GM18526 (cell line): ENCODE measurements around the gene IPCEF1.

Source experiments
- POLR2A ChIP-seq: IDR thresholded peaks from 3 replicates; pipeline ENCODE4 v1.6.1; 2011; ENCODE audit not compliant: insufficient read length; ENCODE audit errors: extremely low read depth

Gene IPCEF1, protein sequence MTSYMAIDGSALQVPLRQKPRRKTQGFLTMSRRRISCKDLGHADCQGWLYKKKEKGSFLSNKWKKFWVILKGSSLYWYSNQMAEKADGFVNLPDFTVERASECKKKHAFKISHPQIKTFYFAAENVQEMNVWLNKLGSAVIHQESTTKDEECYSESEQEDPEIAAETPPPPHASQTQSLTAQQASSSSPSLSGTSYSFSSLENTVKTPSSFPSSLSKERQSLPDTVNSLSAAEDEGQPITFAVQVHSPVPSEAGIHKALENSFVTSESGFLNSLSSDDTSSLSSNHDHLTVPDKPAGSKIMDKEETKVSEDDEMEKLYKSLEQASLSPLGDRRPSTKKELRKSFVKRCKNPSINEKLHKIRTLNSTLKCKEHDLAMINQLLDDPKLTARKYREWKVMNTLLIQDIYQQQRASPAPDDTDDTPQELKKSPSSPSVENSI

DNA sequence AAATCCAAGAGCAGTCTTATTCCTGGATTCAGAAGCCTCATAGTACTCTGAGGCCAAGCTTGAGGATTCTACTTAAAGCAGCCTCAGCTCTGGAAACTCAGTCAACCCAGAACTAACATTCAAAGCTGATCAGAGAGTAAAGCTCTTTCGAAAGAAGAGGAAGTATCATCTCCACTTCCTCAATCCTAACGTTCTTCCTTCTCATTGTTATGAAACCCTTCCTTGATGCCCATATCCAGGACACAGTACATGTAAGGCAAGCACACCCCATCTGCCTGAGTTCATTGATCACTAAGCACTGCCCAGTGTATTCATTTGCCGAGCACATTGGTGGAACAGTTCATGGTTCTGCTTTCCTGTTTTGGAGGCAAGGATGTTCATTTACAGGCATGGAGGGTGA lies at the start of gene IPCEF1:
Gene IPCEF1 (minus strand): TSS at position 114 of the 400 bp plus-strand sequence. CDS start 90,856 bp downstream, outside the sequence.
- TF ChIP-seq POLR2A = no peak

DNA sequence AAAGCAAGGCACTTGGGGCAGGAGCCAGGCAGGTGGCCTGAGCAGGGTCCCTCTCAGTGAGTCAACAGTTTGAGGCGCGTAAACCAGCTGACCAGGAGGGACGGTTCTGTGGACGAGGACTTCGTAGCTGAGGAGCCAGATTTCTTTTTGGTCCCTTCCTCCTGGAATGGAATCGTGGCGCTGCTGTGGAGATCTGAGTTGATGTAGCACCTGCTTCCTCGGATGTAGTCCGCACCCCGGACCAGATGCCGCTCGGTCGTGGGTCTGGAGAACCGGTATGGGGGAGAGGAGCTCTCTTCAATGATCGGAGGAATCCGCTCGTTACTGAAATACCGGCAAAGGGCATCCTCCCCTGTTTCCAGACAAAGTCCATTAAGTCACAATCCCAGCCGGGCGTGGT lies 49.7 kb upstream of the IPCEF1 start:
- TF ChIP-seq POLR2A = no peak

DNA sequence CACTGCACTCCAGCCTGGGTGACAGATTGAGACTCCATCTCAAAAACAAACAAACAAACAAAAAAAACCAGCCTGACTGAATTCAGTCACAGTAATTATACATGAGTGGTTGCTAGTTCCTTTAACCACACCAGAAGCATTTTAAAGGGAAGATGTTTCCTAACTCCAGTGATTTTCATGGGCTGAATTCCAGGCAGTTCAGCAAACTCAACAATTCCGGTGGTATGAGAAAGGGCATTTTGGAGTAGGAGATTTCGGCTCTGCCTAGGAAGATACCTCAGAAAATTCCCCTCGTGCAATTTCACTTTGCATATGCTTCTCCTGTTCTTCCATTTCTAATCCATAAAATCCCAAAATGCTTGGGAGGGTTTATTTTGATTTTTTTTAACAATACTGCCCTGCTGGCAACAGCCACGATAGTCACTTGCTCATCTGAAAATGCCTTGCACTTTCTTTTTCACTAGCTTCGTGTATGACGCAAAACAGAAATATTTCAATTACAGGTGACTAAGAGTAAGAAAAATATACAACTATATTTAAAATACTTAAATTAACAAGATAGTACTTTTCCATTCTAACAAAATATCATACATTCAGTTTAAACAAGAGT lies 48.3 kb upstream of the IPCEF1 start:
- TF ChIP-seq POLR2A = no peak

DNA sequence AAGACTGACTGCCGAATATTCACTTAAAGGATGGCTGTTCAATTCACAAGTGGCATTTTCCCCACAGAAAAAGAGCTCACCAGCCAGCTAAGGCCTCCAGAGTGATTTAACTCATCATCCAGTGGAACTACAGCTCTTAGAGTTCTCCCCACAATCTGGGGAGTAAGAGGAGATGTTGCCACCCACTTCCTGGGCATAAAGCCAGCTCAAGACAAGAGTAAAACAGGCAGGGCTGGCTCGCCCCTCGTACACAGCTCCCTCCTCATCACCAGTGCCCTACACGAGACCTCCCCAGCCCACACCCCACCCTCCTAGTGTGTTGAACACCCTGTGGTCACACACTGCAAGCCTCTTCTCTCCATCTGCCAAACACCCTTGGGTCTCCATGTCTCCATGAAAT lies 47.2 kb upstream of the IPCEF1 start:
- no peak for TF ChIP-seq POLR2A

DNA sequence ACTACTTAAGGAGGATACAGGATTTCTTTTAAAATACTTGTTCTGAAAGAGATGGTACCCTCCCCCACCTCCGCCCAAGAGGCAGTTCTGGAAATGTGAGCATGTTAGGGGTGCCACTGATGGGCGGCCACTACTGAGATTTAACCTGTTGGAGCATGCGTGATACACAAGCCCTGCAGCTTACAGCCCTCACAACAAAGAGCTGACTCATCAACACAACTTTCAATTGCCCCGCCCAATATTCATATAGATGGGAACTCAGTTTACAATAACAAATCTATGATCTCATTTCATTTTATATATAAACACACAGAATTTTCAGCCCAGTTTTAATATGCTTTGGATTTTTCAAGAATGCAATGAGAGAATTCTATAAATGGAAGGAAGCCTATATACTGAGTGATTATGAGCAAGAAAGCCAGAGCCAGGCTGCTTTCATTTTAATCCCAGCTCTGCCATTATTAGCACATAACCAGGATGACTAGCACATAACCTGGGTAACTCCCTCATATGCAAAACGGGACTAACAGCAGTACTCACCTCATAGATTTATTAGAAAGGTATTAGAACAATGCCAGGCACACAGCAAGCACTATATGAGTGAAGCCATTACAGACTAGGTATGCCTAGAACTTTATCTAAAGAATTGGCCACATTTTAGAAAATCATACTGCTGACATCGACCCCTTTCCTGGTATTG lies 45.6 kb upstream of the IPCEF1 start:
- TF ChIP-seq POLR2A = no peak

DNA sequence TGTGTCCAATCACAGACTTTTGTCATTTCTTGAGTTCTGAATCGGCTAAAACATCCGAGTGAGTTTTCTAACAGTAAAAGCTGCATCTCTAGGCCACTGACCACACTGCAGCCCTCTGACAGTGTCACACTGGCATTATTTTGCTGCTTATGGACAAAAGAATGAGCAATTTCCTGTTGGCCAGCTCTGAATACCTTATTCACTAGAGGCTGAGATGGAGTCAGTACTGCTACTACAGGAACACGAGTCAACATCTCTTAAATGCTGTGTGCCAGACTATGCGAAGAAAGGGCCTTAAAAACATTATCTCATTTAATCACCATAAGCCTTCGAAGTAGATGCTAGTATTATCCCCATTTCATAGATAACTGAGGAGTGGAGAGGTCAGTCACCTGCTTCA lies 42.5 kb upstream of the IPCEF1 start:
- TF ChIP-seq POLR2A = no peak

DNA sequence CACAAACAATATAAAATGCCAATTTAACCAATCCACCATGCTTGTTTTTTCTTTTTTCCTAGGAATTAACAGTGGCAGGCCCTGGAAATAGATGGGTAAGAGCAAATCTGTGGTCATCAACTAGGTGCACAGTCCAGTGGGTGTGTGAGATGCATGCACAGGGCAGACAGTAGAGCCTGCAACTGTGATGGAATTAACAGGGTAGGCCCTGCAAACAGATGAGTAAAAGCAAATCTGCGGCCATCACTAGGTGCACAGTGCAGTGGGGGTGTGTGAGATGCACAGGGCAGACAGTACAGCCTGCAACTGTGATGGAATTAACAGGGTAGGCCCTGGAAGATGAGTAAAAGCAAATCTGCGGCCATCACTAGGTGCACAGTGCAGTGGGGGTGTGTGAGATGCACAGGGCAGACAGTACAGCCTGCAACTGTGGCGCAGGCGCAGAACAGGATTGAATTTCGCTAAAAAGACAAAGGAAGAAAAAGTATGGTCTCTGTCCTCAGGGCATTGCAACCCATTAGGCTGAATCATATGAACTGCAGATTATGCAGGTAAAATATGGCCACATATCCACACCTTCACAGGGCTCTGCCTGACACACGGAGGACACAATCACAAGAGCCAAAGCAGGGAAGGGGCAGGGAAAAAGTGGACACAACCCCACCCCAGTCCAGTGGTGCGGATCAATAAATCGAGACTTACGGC lies 41.0 kb upstream of the IPCEF1 start:
- TF ChIP-seq POLR2A = no peak

DNA sequence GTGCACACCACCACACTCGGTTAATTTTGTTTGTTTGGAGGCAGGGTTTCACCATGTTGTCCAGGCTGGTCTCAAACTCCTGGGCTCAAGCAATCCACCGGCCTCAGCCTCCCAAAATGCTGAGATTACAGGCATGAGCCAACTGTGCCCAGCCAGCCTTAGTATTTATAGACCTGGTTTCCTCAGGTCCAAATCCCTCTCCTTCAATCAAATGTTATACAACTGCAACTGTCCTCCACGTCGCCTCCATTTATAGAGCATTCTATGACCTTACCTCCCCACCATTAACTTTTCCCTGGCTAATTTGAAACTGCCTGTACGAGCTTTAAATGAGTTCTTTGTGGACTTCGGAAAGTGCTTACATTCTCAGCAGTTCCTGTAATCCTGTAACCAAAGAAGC lies 39.3 kb upstream of the IPCEF1 start:
- no peak for TF ChIP-seq POLR2A

DNA sequence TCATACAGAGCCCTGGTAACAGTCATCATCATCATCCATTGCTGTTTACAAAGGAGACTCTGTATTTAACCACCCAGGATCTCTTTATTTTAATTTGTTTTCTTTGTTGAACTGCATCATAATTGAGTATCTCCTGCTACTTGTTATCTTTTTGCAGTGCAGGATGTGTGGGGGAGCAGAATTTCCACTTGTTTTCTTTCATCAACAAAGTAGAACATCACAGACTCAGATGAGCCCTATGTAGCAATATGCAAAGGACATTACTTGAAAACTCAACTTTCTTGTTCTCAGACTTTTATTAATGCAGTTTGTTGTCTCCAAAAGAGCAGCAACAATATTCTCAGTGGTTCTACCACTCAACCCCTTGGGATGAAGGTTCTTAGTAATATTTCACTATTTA lies 38.7 kb upstream of the IPCEF1 start:
- TF ChIP-seq POLR2A = no peak

DNA sequence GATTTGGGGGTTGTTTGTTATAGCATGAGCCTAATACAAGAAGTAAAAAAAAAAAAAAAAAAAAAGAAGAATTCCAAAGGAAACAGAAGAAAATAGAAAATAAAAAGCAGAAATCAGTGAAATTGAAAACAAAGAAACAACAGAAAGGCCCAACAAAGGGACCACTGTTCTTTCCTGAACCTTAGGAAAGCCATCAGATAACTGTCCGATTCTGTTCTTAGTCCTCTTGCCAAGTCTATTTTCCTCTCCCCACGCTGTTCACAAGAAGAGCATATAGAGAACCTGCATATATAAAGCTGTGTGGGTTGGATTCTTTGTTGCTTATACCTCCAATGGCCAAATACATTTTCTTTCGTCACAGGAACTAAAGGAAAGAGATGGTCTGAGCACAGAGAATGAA lies 38.0 kb upstream of the IPCEF1 start:
- TF ChIP-seq POLR2A = no peak

DNA sequence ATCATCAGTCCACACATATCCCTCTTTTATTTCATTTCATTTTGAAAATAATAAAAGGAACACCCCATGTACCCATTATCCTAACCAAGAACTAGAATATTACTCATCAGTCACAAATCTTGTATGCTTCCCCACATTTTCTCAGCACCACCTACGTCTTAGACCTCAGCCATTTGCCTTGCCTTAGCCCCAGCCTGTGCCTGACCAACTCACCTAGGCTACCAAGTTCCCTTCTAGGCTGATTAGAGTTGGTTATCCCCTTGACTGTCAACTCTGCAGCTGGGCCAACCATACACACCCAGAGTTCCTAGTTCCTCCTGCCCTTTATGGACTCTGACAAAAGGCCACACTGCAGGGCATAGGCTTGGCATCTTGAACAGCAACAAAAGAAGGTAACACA lies 33.4 kb upstream of the IPCEF1 start:
- no peak for TF ChIP-seq POLR2A

DNA sequence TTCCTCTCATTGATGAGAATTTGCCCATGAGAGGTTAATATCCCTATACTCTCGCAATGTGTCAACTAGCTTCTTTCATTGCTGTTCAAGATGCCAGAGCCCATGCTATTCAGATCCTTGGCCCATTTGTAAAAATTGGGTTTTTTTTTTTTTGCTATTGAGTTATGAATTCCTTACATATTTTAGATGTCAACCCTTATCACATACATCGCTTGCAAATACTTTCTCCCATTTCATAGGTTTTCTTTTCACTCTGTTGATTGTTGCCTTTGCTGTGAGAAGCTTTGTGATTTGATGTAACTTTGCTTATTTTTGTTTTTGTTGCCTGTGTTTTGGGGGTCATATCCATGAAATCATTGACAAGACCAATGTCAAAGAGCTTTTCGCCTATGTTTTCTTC lies 32.2 kb upstream of the IPCEF1 start:
- TF ChIP-seq POLR2A = no peak

DNA sequence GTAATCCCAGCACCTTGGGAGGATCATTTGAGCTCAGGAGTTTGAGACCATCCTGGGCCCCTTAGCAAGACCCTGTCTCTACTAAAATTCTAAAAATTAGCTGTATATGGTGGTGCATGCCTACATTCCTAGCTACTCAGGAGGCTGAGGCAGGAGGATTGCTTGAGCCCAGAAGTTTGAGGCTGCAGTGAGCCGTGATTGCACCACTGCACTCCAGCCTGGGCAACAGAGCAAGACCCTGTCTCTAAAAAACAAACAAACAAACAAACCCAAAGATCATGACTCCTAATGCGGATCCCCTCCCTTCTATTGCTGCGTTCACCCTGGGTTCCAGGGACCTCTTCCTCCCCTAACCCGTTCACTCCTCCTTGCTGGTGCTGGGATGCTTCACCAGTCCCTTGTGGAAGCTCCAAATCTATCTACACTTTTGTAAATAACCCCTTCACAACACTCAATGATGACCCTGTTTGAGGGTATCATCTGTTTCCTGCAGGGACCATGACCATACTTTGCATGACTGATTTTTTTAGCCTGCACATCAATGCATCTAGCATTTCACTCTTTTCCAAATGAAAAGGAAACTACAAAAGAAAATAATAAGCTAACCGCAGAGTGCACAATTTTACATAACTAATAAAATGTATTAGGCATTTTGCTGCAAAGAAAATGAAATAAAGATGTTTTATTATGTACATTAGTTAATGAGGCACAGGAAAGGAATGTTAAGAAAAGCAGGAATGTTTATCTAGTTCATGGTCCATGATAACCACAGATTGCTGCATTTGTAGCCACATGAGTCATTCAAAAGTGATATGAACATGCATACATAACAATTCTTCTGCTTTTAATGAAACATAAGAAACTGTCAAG lies 30.5 kb upstream of the IPCEF1 start:
- no peak for TF ChIP-seq POLR2A

DNA sequence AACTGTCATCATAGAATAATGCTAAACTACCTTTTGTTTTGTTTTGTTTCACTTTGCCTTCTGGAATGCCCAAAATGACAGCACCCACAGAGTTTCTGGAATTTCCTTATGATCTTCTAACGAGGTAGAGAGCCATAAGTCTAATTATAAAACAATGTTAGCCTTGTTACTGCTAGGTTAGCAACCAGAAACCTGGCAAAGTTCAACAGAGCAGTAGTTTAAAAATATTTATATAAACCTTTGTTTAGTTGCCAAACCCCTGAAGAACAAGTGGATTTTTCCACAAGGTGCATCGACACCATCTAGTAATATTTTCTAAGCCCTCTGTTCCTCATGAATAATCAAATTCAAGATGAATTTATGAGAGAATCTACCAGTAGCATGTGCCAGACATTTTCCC lies 27.6 kb upstream of the IPCEF1 start:
- TF ChIP-seq POLR2A = no peak

DNA sequence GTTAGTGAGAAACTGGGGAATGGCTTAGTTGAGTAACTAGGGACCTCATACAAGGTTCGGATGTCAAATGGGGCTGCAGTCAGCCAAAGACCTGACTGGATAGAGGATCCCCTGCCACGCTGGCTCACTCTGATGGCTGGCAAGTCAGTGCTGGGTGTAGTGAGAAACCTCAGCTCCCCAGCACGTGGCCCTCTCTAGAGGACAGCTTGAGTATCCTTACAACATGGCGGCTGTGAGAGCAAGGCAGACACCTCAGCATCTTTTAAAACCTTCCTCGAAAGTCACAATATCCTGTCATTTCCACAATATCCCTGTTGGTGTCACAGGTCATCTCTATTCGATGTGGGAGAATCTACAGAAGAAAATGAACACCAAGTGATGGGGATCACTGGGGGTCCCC lies 26.7 kb upstream of the IPCEF1 start:
- no peak for TF ChIP-seq POLR2A
